Measurements from ENCODE around the gene ANKRD34C.
"Not testable (repeated sequence)": the region's sequence is repeated elsewhere in the genome, so short reads cannot be mapped to it uniquely, and the experiment has no call there.

Gene ANKRD34C

DNA sequence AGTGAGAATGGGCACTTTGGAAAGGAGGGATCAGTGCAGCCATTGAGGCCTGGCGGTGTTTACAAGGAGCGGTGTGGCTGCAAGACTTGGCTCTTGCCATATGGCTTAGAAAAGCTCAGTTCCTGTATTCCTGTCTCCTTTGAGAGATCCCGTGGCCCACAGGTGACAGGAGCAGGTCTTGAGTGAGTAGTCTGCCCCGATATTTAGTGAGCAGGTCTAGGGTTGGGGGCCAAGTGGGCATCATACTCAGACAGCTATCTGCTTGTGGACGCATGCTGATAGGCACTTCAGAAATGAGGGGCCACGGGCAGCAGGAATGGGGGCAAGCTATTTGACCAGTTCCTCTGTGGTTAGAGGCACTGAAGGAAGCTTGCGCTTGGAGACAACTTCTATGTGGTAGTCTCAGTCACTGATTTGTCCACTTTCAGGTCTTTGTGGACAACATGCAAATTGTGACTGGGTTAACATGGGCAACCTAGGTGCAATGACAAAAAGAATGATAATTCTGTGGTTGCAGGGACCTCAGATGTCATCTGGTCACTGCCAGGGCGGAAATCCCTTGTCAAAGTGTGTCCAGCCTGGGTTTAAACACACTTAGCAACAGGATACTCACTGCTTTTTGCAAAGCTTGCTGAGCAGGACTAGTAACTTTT, 29.5 kb downstream of the ANKRD34C start:
- peak; percentile 34 for DNase-seq

DNA sequence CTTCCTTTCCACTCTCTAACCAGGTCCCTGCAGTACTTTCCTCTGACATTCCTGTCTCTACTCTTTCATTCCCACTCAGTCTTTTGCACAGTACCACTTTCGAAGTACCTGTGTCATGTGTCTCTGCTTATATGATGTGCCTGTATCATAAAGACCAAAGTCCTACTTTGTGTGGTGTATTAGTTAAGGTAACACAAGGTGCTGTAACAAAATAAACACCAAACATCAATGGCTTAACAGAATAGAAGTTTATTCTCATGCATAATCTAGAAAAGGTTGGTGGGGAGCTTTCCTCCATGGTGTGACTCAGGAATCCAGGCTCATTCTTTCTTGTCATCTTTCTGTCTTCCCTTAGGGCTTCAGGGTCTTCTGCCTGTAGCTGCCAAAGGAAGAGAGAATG, 31.7 kb downstream of the ANKRD34C start:
- DNase-seq = no peak

DNA sequence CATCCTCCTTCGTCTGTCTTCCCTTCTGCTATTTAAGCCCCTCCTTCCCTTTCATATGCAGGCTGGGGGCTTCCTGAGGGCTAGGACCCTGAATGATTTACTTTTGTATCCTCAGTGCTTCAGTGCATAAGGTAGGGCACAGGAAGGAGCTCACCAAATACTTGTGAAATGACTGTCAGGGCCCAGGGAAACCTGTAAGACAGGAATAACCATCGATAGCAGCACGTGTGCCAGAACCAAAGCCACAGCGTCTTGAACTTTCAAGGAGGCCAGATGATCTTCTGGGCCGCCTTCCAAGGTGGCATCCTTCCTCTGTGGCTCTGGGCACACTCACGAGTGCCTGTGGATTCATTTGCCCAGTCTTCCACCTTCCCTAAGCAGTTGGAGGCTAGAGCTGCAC, 32.3 kb downstream of the ANKRD34C start:
- no peak for DNase-seq

- no peak for DNase-seq
These were observed 33.3 kb downstream of the ANKRD34C start for GRCh38 chr15:79315623-79316328.

- no peak for DNase-seq
These were observed 34.3 kb downstream of the ANKRD34C start for GRCh38 chr15:79316864-79317263.

GRCh38 chr15:79319973-79320372, 37.5 kb downstream of the ANKRD34C start:
- DNase-seq = not testable (repeated sequence)

DNA sequence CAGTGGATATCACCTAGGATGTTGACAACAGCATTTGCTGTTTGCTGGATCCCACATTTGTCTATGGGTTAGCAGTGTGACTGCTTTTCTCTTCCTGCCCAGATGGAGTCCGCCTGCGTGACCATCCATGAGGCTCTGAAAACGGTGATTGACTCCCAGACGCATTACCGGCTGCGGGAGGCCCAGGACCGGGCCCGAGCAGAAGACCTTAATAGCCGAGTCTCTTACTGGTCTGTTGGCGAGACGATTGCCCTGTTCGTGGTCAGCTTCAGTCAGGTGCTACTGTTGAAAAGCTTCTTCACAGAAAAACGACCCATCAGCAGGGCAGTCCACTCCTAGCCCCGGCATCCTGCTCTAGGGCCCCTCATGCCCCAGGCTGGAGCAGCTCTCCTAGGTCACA, 39.4 kb downstream of the ANKRD34C start:
- DNase-seq = no peak

GRCh38 chr15:79322306-79322705, 39.8 kb downstream of the ANKRD34C start:
- DNase-seq = no peak

- no peak for DNase-seq
These were observed 40.4 kb downstream of the ANKRD34C start for GRCh38 chr15:79322945-79323344.

DNA sequence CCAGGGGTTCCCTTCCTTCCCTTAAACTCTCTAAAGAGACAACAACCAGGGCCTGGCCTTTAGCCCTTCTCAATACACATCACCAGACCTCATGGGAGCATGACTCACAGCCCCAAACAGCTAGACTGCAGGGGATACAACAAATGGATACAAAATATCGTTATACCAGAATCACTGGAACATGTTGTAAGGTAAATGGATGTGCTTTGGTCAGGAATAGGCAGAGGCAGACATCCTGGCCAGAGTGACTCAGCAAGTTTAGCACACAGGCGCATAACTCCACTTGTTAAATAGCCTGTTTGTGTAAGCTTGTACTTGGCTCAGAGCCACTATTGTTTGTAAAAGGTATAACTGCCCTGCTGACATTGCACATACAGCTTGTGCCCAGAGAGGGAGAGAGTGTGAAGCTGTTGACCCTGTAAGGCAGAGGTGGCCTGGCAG, 46.7 kb downstream of the ANKRD34C start:
- DNase-seq = peak; percentile 52
